ENCODE measurements around the gene FBXW5.
A peak's percentile ranks its signal among the peaks of the same experiment; 100 is the strongest.

The FBXW5 gene

DNA sequence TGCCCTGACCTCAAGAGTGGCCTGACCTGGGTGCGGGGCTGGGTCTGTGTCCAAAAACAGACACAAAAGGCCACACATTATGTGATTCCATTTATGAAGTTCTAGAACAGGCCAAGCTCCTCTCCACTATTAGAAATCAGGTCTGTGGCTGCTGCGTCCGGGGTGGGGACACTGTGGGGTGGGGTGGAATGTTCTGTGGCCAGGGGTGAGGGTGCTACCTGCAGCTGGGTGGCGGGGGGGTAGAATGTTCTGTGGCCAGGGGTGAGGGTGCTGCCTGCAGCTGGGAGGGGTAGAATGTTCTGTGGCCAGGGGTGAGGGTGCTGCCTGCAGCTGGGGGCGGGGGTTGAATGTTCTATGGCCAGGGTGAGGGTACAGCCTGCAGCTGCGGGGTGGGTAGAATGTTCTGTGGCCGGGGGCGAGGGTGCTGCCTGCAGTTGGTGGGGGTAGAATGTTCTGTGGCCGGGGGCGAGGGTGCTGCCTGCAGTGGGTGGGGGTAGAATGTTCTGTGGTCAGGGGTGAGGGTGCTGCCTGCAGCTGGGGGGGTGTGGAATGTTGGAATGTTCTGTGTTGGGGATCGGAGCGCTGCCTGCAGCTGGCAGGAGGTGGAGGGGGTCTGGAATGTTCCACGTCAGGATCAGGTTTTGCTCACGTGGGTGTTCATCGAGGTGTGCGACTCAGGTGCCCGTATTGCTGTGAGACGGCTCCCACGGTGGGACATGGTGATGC, 15.8 kb upstream of the FBXW5 start:
- no peak for DNase-seq

DNA sequence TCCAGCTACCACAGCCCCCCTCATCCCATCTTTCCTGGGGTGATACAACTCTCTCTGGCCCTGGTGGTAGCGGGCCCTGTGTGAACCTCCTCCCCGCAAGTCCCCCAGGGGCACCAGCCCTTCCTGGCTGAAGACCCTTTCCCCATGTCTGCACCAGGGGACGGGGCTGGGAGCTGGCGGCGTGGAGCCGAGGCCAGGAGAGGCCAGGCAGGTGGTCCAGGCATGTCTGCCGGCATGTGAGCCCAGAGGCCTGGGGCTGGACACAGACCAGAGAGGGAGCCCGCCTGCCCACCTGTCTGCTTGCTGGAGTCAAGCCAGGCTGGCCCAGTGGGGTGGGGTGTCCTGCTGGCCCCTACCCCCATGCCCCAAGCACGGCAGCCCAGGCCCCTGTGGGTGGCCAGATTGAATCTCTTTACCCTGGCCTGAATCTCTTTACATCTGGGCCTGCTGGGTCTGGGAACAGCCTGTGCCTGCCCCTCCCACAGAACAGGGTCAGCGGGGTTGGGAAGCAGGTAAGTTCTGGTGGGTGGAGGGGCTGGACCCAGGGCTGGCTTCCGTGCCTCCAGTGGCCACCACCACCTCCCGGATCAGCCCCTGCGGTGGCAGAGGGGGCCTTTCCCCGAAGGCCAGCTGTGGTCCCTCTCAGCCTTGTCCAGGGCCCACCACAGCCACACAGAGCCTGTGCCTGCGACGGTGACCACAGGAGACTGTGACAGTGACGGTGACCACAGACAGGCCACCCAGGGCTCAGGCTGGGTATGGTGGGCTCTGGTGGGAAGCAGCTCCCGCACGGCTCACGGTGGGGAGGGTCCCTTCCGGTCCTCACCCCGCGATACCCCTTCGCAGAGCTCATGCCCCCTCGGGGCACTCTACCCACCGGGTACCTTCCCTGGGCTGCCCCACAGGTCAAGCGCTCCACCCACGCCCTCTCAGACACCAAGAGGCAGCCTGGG, 14.6 kb upstream of the FBXW5 start:
- DNase-seq: no peak

DNA sequence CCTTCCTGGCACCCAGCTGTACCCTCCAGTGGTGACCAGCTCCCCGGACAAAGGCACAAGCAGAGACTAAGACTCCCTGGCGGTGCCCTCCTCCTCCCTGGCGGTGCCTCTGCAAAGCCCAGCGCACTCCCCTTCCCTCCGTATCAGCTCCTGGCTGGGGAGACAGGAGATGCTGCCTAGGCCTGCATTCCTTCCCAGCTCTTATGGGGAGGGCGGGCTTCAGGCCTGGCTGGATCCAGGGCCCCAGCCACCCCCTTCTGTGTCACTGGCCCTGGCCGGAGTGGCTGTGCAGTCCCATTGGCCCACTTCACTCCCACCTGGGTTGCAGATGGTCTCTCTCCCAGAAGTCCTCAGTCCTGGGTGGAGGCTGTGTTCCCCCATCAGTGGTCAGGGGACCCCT, 13.9 kb upstream of the FBXW5 start:
- no peak for DNase-seq

DNA sequence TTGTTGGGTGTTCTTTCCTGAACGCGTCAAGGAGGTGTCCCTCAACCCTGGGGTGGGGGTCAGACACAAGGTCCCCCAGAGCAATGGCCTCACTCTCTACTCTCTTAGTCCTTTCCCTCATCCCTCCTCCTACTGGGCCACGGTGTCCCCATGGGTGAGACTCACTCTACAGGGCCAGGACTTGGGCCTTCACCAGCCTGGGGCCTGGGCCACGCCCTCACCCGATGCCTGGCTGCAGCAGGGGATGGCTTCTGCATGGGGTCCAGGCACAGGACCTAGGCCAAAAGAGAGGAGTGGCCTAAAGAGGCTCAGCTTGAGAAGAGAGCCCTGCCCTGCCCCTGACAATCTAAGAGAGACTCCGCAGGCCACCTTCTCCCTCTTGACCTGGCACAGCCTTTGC, 13.4 kb upstream of the FBXW5 start:
- no peak for DNase-seq

DNA sequence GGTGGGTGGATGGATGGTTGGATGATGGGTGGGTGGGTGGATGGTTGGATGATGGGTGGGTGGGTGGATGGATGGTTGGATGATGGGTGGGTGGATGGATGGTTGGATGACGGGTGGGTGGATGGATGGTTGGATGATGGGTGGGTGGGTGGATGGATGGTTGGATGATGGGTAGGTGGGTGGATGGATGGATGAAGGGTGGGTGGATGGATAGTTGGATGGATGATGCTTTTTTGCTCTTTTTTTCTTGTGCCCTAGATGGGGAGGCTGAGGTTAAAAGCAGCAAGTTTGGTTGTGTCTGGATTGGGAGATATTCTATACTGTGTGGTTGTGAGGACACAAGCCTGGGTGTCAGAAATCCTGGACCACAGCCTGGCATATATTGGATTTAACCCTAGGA, 12.9 kb upstream of the FBXW5 start:
- DNase-seq: no peak

DNA sequence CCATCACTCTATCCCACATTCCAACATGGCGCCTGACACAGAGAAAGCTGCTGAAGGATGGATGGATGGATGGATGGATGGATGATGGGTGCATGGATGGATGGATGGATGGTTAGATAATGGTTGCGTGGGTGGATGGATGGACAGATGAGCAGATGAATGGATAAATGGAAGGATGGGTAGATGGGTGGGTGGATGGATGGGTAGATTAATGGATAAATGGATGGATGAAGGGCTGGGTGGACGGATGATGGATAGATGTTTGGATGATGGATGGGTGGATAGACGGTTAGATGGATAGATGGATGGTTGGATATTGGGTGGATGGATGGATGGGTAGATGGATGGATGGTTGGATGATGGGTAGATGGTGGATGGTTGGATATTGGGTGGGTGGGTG, 12.1 kb upstream of the FBXW5 start:
- DNase-seq: no peak

DNA sequence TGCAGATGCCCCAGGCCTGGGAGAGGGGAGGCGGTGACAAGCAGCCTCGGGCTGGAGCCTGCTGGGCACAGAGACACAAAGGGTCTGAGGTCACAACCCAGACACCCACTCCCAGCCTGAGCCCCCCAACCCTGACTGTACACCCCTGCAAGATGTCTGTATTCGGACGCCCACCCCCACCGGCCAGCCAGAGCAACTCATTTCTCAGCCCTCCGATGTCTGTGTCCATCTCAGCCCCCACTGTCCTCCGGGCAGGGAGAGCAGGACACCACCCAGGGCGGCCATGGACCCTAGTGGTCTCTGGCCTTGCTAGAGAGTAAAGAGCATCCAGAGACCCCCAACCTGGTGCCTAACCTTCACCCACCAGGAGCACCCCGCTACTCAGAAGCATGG, 11.4 kb upstream of the FBXW5 start:
- DNase-seq: no peak

DNA sequence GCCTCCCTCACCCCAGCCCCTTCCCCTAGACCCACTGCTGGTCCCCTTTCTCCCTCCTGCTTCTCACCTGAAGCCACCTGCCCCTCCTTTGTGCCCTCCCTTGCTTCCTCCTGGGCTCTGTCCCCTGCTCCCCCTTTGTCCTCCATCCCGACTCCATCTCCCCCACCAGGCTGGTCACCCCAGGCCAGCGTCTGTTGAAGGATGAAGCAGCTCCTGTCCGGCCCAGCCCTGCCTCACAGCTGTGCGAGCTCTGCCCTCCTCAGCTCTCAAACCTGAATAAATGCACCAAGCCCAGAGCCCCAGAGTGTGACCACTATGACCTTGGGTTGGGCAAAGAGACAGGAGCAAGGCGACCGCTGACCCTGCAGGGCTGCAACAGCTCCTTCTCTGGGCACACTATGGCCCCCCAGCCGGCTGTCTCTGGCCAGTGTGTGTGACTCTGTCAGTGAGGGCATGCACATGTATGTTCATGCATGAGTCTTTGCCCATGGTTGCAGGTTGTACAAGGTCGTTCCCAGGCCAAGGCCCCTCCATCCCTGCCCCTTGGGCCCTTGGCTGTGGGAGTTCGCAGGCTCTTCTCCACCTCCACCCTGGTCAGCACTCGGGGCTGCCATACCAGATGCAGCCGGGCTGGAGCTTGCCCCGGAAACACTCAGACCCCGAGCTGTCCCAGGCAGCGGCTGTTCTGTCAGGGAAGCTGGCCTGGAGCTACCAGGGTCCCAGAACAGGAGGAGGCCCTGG, 10.8 kb upstream of the FBXW5 start:
- DNase-seq: no peak

DNA sequence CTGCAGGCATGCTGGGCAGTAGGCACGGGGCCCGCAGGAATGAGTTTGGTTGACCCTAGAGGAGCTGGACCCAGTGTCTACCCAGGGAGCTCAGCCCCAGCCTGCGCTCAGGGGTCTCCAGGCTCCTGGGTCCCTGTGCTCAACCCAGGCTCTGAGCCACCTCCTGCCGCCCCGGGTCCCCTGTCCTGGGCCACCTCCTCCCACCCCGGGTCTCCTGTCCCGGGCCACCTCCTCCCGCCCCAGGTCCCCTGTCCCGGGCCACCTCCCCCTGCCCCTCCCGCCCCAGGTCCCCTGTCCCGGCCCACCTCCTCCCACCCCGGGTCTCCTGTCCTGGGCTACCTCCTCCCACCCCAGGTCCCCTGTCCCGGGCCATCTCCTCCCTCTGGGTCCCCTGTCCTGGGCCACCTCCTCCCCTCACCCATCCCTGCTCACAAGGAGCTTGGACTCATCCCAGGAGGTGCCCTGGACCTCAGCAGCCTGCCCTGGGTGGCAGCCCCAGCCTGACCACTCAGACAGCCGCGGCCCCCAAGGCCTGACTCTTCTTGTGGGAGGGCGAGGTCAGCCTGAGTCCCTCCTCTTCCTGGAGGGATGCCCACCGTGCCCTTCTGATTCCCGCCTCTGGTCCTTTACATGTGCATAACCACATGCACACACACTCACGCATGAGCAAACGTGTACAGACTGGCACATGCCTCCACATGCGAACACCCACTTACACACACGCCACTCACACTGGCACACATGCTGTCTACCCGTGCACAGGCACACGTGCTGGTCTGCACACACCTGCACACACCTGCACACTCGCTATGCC, 9.9 kb upstream of the FBXW5 start:
- DNase-seq: no peak

DNA sequence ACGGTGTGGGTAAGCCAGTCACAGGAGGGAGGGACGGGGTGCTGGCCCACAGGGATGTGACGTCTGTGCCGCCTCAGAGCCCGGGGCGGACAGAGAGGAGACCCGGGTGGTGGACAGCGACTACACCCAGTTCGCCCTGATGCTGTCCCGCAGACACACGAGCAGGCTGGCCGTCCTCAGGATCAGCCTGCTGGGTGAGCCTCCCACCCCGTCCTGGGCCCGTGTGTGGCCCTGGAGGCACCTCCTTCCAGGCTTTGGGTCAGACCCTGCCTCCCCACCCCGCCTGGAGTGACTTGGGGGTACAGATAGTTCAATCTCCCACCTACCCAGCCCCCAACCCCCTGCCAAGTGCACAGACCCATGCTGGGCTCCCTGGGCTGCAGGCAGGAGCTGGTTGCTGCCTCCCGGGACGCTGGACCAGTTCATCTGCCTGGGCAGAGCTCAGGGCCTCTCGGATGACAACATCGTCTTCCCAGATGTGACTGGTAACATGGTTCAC, 9.3 kb upstream of the FBXW5 start:
- DNase-seq: no peak

DNA sequence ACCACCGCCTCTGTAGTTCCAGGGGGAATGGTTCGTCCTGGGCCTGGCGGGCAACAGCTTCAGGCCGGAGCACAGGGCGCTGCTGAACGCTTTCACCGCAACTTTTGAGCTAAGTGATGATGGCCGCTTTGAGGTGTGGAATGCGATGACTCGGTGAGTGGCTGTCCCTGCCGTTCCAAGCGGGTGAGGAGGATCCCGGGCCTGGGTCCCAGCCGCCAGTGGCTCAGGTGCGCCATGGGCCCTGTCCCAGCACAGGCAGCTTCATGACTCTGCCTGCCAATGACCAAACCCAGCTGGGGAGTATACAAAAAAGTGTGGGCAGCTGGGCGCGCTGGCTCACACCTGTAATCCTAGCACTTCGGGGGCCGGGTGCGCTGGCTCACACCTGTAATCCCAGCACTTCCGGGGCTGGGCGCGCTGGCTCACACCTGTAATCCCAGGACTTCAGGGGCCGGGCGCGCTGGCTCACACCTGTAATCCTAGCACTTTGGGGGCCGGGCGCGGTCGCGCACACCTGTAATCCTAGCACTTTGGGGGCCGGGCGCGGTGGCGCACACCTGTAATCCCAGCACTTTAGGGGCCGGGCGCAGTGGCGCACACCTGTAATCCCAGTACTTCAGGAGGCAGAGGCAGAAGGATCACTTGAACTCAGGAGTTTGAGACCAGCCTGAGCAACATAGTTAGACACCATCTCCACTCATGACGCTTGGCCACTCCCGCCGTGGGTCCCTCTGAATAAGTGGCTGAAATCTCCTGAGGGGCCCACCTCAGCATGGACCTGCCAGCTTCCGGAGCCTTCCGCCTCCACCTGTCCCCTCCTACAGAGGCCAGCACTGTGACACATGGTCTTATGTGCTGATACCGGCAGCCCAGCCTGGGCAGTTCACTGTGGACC, 8.6 kb upstream of the FBXW5 start:
- DNase-seq: no peak

DNA sequence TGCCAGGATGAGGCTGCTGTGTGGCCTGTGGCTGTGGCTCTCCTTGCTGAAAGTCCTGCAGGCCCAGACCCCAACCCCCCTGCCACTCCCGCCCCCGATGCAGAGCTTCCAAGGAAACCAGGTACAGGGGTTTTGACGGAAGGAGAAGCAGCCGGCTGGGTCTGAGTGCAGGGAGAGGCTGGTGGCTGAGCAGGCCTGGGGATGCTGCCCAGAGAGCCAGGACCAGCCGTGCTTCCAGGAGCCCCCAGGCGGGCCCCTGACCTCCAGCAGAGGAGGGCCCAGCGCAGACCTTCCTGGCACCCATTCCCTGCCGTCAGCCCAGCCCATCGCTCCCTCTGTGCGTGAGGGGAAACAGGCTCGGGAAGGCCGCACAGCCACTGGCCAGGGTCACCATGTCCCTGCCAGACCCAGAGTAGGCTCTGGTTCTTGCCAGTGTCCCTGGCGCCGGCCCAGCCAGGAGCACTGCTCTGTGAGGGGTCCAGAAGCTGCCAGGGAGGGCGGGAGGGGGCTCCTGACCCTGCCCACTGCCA, 7.8 kb upstream of the FBXW5 start:
- no peak for DNase-seq

DNA sequence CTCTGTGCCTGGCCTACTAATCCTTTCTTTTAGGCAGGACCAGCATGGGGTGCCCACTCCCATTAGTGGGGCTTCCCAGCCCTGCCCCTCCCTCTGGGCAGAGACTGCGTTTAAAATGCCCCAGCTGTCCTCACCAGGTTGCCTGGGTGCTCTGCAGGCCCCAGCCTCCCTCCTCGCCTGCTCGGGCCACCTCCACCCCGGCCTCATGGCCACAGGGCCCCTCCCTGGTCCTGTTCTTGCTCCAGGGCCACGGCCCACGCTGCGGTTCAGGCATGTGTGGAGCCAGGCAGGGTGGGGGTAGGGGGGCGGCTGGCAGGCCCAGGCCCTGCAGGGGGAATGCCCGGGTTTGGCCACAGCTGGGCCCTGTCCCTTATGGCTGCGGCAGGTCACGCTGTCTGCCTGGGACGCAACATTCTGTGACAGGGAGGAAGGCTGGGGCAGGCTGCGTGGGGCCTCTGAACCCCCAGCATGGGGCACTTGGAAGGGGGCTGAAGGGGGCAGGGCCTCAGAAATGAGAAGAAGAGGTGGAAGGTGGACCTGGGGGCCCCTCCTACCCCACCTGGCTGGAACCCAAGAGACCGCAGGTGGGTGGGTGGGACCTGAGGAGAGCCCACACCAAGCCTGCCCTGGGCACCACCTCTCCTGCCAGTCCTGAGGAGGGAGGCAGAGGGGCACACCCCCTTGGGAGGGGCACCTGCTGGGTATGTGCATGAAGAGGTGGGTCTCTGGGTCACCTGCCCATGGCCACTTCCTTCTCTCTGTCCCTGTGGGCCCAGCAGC, 7.2 kb upstream of the FBXW5 start, which contains the start of gene LCN12:
Gene LCN12, plus strand, starts transcription at position 733 of the 780 bp plus-strand sequence. CDS start 55 bp downstream, outside the sequence.
- DNase-seq: no peak

DNA sequence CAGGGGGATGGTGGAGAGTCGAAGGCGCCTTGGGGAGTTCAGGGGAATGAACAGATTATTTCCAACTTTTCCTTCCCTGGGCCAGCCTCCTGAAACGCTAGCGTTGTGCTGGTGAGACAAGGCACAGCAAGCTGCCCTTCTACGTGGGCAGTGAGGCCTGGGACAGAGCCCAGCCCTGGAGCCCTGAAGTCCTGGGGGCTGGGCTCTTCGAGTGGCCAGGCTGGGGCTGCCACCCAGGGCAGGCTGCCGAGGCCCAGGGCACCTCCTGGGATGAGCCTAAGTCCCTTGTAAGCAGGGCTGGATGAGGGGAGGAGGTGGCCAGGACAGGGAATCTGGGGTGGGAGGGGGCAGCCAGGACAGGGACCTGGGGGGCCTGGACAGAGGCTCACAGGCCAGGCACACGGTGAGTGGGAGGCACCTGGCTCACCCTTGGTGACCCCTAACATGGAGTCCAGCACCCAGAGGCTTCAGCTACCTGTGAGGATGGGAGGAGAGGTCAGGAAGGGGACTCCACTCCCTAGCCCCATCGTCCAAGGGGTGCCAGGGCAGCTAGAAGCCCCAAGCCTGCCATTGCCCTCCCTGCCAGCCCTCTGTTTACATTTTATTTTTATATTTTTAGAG, 6.2 kb upstream of the FBXW5 start:
- DNase-seq: no peak

DNA sequence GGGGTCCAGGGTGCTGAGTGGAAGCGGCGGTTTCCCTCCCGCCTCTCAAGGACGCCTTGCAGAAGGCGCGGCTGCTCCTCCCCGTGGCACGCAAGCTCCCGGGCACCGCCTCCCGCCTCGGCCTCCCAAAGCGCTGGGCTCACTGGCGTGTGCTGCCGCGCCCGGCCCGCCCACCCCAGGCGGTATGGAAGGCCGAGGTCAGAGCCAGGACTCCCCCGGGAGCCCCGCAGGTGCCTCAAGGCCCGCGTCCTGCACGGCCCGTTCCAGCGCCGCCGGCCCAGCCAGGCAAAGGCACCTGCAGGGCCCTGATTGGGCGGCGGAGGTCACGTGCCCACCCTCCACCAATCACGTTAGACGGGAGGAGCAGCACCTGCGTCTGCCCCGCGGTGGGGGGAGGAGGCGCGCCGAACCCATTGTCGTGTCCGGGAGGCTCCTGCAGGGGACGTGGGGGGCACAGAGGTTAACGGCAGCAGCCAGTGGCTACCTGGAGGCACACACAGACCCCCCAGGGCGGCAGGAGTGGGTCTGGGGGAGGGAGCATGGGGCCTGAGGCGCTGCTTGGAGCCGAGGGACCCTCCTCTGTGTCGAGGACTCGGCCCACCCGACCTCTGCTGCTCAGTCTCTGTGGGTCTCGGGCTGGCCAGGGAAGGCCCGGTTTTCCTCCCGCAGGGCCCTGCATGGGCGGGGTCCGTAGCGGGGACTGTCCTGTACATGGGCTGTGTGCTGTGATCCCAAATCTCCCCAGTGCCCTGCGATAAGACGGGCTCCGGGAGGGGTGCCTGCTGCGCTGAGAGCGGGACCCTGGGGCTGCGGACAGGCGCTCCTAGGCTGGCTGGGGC, 5.5 kb upstream of the FBXW5 start:
- peak; percentile 96 for DNase-seq

DNA sequence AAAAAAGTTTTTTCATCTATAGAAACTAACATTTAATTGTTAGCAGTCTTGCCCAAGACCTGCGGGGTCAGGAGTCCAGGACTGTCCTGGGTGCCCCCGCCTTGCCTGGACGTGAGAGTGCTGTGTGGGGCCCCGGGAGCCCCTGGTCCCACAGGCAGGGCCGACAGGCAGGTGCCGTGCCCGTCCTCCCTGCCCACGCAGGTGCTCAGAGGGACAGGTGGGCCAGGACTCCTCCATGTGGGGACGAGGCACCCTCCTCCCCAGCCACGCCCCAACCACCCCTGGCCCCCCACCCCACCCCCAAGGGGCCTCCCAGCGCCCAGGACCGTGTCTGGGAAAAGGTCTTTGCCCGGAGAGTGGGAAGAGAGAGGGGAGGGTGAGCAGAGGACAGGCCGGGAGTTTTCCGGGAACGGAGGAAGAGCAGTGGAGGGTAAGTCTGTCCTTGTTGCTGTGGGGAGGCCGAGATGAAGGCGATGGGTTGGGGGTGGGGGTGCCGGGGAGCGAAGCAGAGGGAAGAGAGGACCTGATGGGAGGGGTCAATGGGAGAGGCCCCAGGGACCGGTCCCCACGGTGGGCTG, 4.8 kb upstream of the FBXW5 start:
- no peak for DNase-seq

DNA sequence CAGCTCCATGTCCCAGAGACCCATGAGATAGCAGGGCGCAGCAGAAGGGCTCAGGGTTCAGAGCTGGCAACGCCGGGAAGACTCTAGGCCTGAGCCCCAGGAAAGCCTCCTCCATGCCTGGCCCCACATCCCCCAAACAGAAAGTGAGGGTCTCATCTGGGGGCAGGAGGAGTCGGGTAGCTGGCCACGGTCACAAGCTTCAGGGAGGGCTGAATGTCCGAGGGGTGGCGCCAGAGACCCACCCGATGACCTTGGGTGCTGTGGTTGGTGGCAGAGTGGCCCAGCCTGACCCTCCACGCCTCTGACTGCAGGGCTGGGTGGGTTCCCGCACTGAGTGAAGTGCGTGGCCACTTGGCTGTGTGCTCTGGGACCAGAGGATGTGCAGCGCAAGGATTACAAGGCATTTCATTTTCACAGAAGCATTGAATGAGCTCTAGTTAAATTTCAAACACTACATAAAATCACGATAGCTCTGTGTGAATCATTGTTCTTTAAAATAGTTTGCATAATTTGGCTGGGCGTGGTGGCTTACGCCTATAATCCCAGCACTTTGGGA, 3.5 kb upstream of the FBXW5 start:
- DNase-seq: peak; percentile 71
